DND-41 (cell line): ENCODE measurements around the gene PLD1.

Experiments
- ATAC-seq: fragments of 200-7000 bp; cut with Tn5 transposase; 3 replicates; pipeline ENCODE4 v1.9.1; 2021; ENCODE audit warnings: low read depth; ENCODE audit not compliant: insufficient read depth
- DNase-seq: peaks from one replicate; pipeline ENCODE4 v3.0.0-alpha.2; 2020
- H2AFZ ChIP-seq: 2 replicates; pipeline ENCODE4 v1.6.0; 2012; ENCODE audit warnings: low read depth, low read length
- H3K27ac ChIP-seq: 2 replicates; pipeline ENCODE4 v1.5.1; 2012; ENCODE audit warnings: low read length, inconsistent platforms
- H3K27me3 ChIP-seq: fragments of 200-600 bp; sonication (generic); 2 replicates; pipeline ENCODE4 v1.6.0; 2012; ENCODE audit warnings: low read length, mild to moderate bottlenecking, inconsistent platforms; ENCODE audit not compliant: insufficient read depth, poor library complexity
- H3K36me3 ChIP-seq: 2 replicates; pipeline ENCODE4 v1.5.1; 2012; ENCODE audit warnings: low read length, inconsistent platforms; ENCODE audit not compliant: insufficient read depth
- H3K4me1 ChIP-seq: 2 replicates; pipeline ENCODE4 v1.5.1; 2012; ENCODE audit warnings: mild to moderate bottlenecking, low read length; ENCODE audit not compliant: insufficient read depth
- H3K4me2 ChIP-seq: 2 replicates; pipeline ENCODE4 v1.6.0; 2012; ENCODE audit warnings: mild to moderate bottlenecking, moderate library complexity, low read length, inconsistent platforms; ENCODE audit not compliant: insufficient read depth
- H3K4me3 ChIP-seq, 2 experiments: fragments of 200-600 bp in 1 of 2; shearing (Covaris generic) in 1 of 2; 2 replicates each; pipeline ENCODE4 v1.5.1; 2012 to 2016; ENCODE audit warnings: inconsistent platforms in 2 of 2, low read length in 2 of 2, mild to moderate bottlenecking in 2 of 2, low read depth in 1 of 2, moderate library complexity in 1 of 2
- H3K79me2 ChIP-seq: 2 replicates; pipeline ENCODE4 v1.6.0; 2012; ENCODE audit warnings: low read length, inconsistent platforms; ENCODE audit not compliant: insufficient read depth
- H3K9ac ChIP-seq: 2 replicates; pipeline ENCODE4 v1.6.0; 2012; ENCODE audit warnings: low read depth, mild to moderate bottlenecking, inconsistent platforms, low read length, moderate library complexity
- H3K9me3 ChIP-seq: 2 replicates; pipeline ENCODE4 v1.5.1; 2012; ENCODE audit warnings: low read length, moderate library complexity, mild to moderate bottlenecking, inconsistent platforms; ENCODE audit not compliant: insufficient read depth, severe bottlenecking
- H4K20me1 ChIP-seq: 2 replicates; pipeline ENCODE4 v1.6.0; 2012; ENCODE audit warnings: low read length; ENCODE audit not compliant: insufficient read depth
- CTCF ChIP-seq: IDR thresholded peaks from 2 replicates; pipeline ENCODE4 v1.5.1; 2012; ENCODE audit warnings: borderline replicate concordance, low read length, moderate library complexity, mild to moderate bottlenecking; ENCODE audit not compliant: poor library complexity, severe bottlenecking; ENCODE audit errors: extremely low read depth
- EZH2 ChIP-seq: IDR thresholded peaks from 3 replicates; pipeline ENCODE4 v1.6.1; 2012; ENCODE audit warnings: borderline replicate concordance, low read depth, mild to moderate bottlenecking, moderate library complexity, low read length, inconsistent platforms; ENCODE audit not compliant: severe bottlenecking

The PLD1 gene

GRCh38 chr3:171658841-171659240, 151.4 kb downstream of the PLD1 start:
- no peaks in the 10 kb centered on the region for H4K20me1 ChIP-seq
- H3K4me1 ChIP-seq, result no peaks in the 10 kb centered on the region
- peaks cover 3% of the 10 kb centered on the region for H3K27me3 ChIP-seq
- ATAC-seq (no peak), DNase-seq (no peak)
- H3K9me3 ChIP-seq, result no peaks in the 10 kb centered on the region
- TF ChIP-seq EZH2 (no peak), CTCF (no peak)
- H3K4me3 ChIP-seq, result no peak overlapping the region
- no peak overlapping the region for H2AFZ ChIP-seq
- H3K36me3 ChIP-seq, result no peaks in the 10 kb centered on the region
- H3K27ac ChIP-seq, result no peak overlapping the region
- H3K9ac ChIP-seq, result no peak overlapping the region
- no peaks in the 10 kb centered on the region for H3K79me2 ChIP-seq
- no peak overlapping the region for H3K4me2 ChIP-seq

GRCh38 chr3:171654809-171655208, 155.5 kb downstream of the PLD1 start:
- DNase-seq, result no peak
- no peaks in the 10 kb centered on the region for H3K36me3 ChIP-seq
- H3K4me3 ChIP-seq, result no peak overlapping the region
- H3K27ac ChIP-seq, result no peak overlapping the region
- no peak overlapping the region for H3K9ac ChIP-seq
- no peaks in the 10 kb centered on the region for H4K20me1 ChIP-seq
- TF ChIP-seq CTCF (no peak), EZH2 (no peak)
- H3K79me2 ChIP-seq, result no peaks in the 10 kb centered on the region
- H3K4me2 ChIP-seq, result no peak overlapping the region
- H3K4me1 ChIP-seq, result no peaks in the 10 kb centered on the region
- no peak for ATAC-seq
- H3K9me3 ChIP-seq, result no peaks in the 10 kb centered on the region
- no peak overlapping the region for H2AFZ ChIP-seq
- H3K27me3 ChIP-seq, result peaks cover 3% of the 10 kb centered on the region

- Histone ChIP-seq H3K79me2 (no peaks in the 10 kb centered on the region), H3K36me3 (no peaks in the 10 kb centered on the region), H4K20me1 (no peaks in the 10 kb centered on the region), H3K4me2 (no peak overlapping the region), H3K9ac (no peak overlapping the region), H3K4me1 (no peaks in the 10 kb centered on the region), H3K9me3 (no peaks in the 10 kb centered on the region), H3K27me3 (peaks cover 3% of the 10 kb centered on the region), H3K27ac (no peak overlapping the region), H2AFZ (no peak overlapping the region), H3K4me3 (no peak overlapping the region)
- ATAC-seq (no peak), DNase-seq (no peak)
- TF ChIP-seq CTCF, result no peak
- no peak for TF ChIP-seq EZH2
Observed at GRCh38 chr3:171654326-171654725, 156.0 kb downstream of the PLD1 start.

GRCh38 chr3:171653701-171654100, 156.6 kb downstream of the PLD1 start:
- Histone ChIP-seq H2AFZ (no peak overlapping the region), H3K4me1 (no peaks in the 10 kb centered on the region), H4K20me1 (no peaks in the 10 kb centered on the region), H3K27ac (no peak overlapping the region), H3K9ac (no peak overlapping the region), H3K36me3 (no peaks in the 10 kb centered on the region), H3K79me2 (no peaks in the 10 kb centered on the region), H3K27me3 (peaks cover under 1% of the 10 kb centered on the region), H3K4me3 (no peak overlapping the region), H3K9me3 (no peaks in the 10 kb centered on the region), H3K4me2 (no peak overlapping the region)
- no peak for DNase-seq
- TF ChIP-seq CTCF (no peak), EZH2 (no peak)
- ATAC-seq, result no peak
